OCI-LY7 (cell line): Measurements from ENCODE around the gene ASIC2. TPM values are rescaled to one million over a fixed set of nuclear protein-coding genes. Genes with fewer than 3 reads are reported as not detected.

Source experiments
- BruUV-seq: library from RNA; stranded (reverse); fragments of 400-500 nt; replicated peaks from 2 replicates; lab custom pipeline; 2021; lab: Mats Ljungman, UMichigan
- CTCF ChIA-PET: fragments of 300-600 bp; sonication (Branson Sonifier 250); formaldehyde crosslinking; loops from one replicate; lab custom pipeline; 2022; ENCODE audit warnings: antibody characterized with exemption; ENCODE audit not compliant: unreplicated experiment; lab: Charles Lee
- POLR2A ChIA-PET: fragments of 300-600 bp; sonication (Branson Sonifier 250); formaldehyde crosslinking; loops from one replicate; lab custom pipeline; 2022; ENCODE audit warnings: antibody characterized with exemption; lab: Charles Lee
- DNase-seq: peaks from one replicate; pipeline ENCODE4 v3.0.0-alpha.2; 2015; ENCODE audit warnings: low spot score
- H2AFZ ChIP-seq: fragments of 200-600 bp; sonication (generic), shearing (Covaris generic); 2 replicates; pipeline ENCODE4 v1.6.1; 2014; ENCODE audit warnings: mild to moderate bottlenecking, antibody characterized with exemption, low read length, moderate library complexity
- H3K27ac ChIP-seq: fragments of 200-600 bp; sonication (generic); 2 replicates; pipeline ENCODE4 v1.5.1; 2014; ENCODE audit warnings: mixed run types, low read depth, mild to moderate bottlenecking, moderate library complexity, low read length, inconsistent platforms; ENCODE audit not compliant: poor library complexity, severe bottlenecking
- H3K36me3 ChIP-seq: fragments of 200-600 bp; sonication (generic); 2 replicates; pipeline ENCODE4 v1.6.1; 2014; ENCODE audit warnings: mild to moderate bottlenecking, antibody characterized with exemption, low read length, moderate library complexity, mixed read lengths; ENCODE audit not compliant: insufficient read depth
- H3K4me1 ChIP-seq: fragments of 200-600 bp; sonication (generic); 2 replicates; pipeline ENCODE4 v1.5.1; 2014; ENCODE audit warnings: mild to moderate bottlenecking, low read length; ENCODE audit not compliant: insufficient read depth, poor library complexity, severe bottlenecking
- H3K4me2 ChIP-seq: fragments of 200-600 bp; sonication (generic); 2 replicates; pipeline ENCODE4 v1.6.1; 2014; ENCODE audit warnings: mild to moderate bottlenecking, low read length
- H3K4me3 ChIP-seq: fragments of 200-600 bp; sonication (generic); 2 replicates; pipeline ENCODE4 v1.5.1; 2014; ENCODE audit warnings: mild to moderate bottlenecking, low read depth, low read length; ENCODE audit not compliant: poor library complexity, severe bottlenecking
- H3K79me2 ChIP-seq: fragments of 200-600 bp; sonication (generic); 2 replicates; pipeline ENCODE4 v1.6.1; 2016; ENCODE audit warnings: low read depth, mild to moderate bottlenecking, low read length, moderate library complexity, mixed read lengths; ENCODE audit not compliant: insufficient read depth
- H3K9me2 ChIP-seq: fragments of 200-600 bp; sonication (generic); 2 replicates; pipeline ENCODE4 v1.6.1; 2016; ENCODE audit warnings: mild to moderate bottlenecking, low read length, mixed read lengths; ENCODE audit not compliant: insufficient read depth
- H3K9me3 ChIP-seq: fragments of 200-600 bp; sonication (generic); 2 replicates; pipeline ENCODE4 v1.6.1; 2014; ENCODE audit warnings: mild to moderate bottlenecking, mixed run types, low read length, mixed read lengths
- H4K20me1 ChIP-seq: fragments of 200-600 bp; sonication (generic); 2 replicates; pipeline ENCODE4 v1.6.1; 2014; ENCODE audit warnings: mild to moderate bottlenecking, antibody characterized with exemption, low read length, moderate library complexity, mixed read lengths; ENCODE audit not compliant: insufficient read depth
- CTCF ChIP-seq: fragments of 200-600 bp; sonication (generic); conservative IDR thresholded peaks from 2 replicates; pipeline ENCODE4 v1.5.1; 2014; ENCODE audit warnings: mild to moderate bottlenecking, antibody characterized with exemption, low read length, moderate library complexity, mixed read lengths
- EZH2phosphoT487 ChIP-seq: fragments of 200-600 bp; sonication (generic); IDR thresholded peaks from 2 replicates; pipeline ENCODE4 v1.6.1; 2018; ENCODE audit warnings: low read depth, borderline replicate concordance, mild to moderate bottlenecking, mixed run types, antibody characterized with exemption, low read length, moderate library complexity, mixed read lengths
- intact Hi-C: fragments of 100-400 bp; cut with micrococcal nuclease; formaldehyde crosslinking; loops from one replicate; pipeline ENCODE4 v1.10.0; 2022; ENCODE audit not compliant: unreplicated experiment
- total RNA-seq, 2 experiments: library from RNA; depleted of rRNA in 1 of 2; stranded (reverse); fragments of >200 nt in 1 of 2; shearing (Covaris generic) in 1 of 2; gene quantifications; 2 replicates each; pipeline ENCODE4 v1.2.3, GENCODE V29; 2014 to 2022

The ASIC2 gene
- total RNA-seq, 2 experiments from 2014 or later: not detected

- H3K79me2 ChIP-seq: no peaks in the 10 kb centered on the region
- no peak overlapping the region for H2AFZ ChIP-seq
- ChIA-PET POLR2A (no interaction called here), CTCF (no interaction called here)
- no peak for TF ChIP-seq EZH2phosphoT487
- no peak for TF ChIP-seq CTCF
- BruUV-seq: no TSS peak
- H3K27ac ChIP-seq: no peak overlapping the region
- intact Hi-C loops: no loop called here
- no peak for DNase-seq
- no peaks in the 10 kb centered on the region for H3K36me3 ChIP-seq
- H3K9me2 ChIP-seq: no peaks in the 10 kb centered on the region
- no peaks in the 10 kb centered on the region; the same call in 1 of the 2 replicates for H4K20me1 ChIP-seq
- no peak overlapping the region for H3K4me2 ChIP-seq
- no peaks in the 10 kb centered on the region for H3K4me1 ChIP-seq
- H3K9me3 ChIP-seq: no peaks in the 10 kb centered on the region
- no peak overlapping the region for H3K4me3 ChIP-seq
These were observed 42.5 kb upstream of the ASIC2 start for GRCh38 chr17:33335491-33336173.

- no peak overlapping the region for H3K27ac ChIP-seq
- no peaks in the 10 kb centered on the region for H3K79me2 ChIP-seq
- no peak overlapping the region for H3K4me2 ChIP-seq
- H3K9me3 ChIP-seq: no peaks in the 10 kb centered on the region
- no TSS peak for BruUV-seq
- intact Hi-C loops: no loop called here
- ChIA-PET POLR2A (no interaction called here), CTCF (no interaction called here)
- DNase-seq: no peak
- no peak overlapping the region for H2AFZ ChIP-seq
- TF ChIP-seq EZH2phosphoT487 (no peak), CTCF (no peak)
- no peaks in the 10 kb centered on the region for H3K36me3 ChIP-seq
- H3K4me1 ChIP-seq: no peaks in the 10 kb centered on the region
- no peak overlapping the region for H3K4me3 ChIP-seq
- no peaks in the 10 kb centered on the region for H3K9me2 ChIP-seq
- no peaks in the 10 kb centered on the region; the same call in 1 of the 2 replicates for H4K20me1 ChIP-seq
These were observed 41.6 kb upstream of the ASIC2 start for GRCh38 chr17:33334703-33335102.

- DNase-seq: no peak
- no peaks in the 10 kb centered on the region for H3K79me2 ChIP-seq
- no peaks in the 10 kb centered on the region for H3K4me1 ChIP-seq
- no peaks in the 10 kb centered on the region for H3K9me3 ChIP-seq
- TF ChIP-seq CTCF (no peak), EZH2phosphoT487 (no peak)
- H3K27ac ChIP-seq: no peak overlapping the region
- no peak overlapping the region for H3K4me2 ChIP-seq
- H3K4me3 ChIP-seq: no peak overlapping the region
- no peaks in the 10 kb centered on the region; the same call in 1 of the 2 replicates for H4K20me1 ChIP-seq
- H3K36me3 ChIP-seq: no peaks in the 10 kb centered on the region
- ChIA-PET CTCF (no interaction called here), POLR2A (no interaction called here)
- H2AFZ ChIP-seq: no peak overlapping the region
- H3K9me2 ChIP-seq: no peaks in the 10 kb centered on the region
- no TSS peak for BruUV-seq
- intact Hi-C loops: no loop called here
These were observed 37.8 kb upstream of the ASIC2 start for GRCh38 chr17:33330877-33331276.
